Measurements from ENCODE around the gene PCDHB5. TPM values are rescaled to one million over a fixed set of nuclear protein-coding genes. Genes with fewer than 3 reads are reported as not detected.
A peak's percentile ranks its signal among the peaks of the same experiment; 100 is the strongest.

Gene PCDHB5
- total and polyA plus RNA-seq, 9 of the 15 experiments (the other 6 are each of a cell fraction or from before 2014, with no cell fraction given) = not detected

DNA sequence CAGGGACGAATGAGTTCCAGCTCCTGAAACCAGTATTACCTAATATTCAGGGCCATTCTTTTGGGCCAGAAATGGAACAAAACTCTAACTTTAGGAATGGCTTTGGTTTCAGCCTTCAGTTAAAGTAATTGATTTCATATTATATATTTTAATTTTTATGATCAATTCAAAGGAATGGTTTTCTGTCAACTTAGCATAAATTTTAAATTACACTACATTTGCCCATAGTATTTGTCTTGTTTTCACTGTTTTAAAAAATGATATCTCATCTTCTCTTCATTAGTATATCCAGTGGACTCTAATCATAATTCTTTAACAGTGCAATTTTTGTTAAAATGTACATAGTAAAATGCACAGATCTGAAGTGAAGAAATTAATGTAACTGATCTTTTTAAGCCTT is 45.3 kb downstream of the PCDHB5 start:
- H3K79me2 ChIP-seq (ENCODE audit: control insufficient read depth, insufficient read depth, low read length) = no peaks in the 10 kb centered on the region
- no peak overlapping the region for H2AFZ ChIP-seq (ENCODE audit: low read depth, low read length)
- BruUV-seq (replicated peaks) = no TSS peak
- no peaks in the 10 kb centered on the region for H4K20me1 ChIP-seq (replicated peaks; ENCODE audit: control insufficient read depth, insufficient read depth, low read length)
- ChIA-PET POLR2A (no interaction called here), CTCF (ENCODE audit: low intra/inter-chr PET ratio) (no interaction called here)
- in situ Hi-C loops (cut with MboI) = no loop called here
- no peak overlapping the region for H3K9ac ChIP-seq (ENCODE audit: insufficient read depth in 1 of 2, low read depth in 2 of 2, low read length in 2 of 2)
- no peak overlapping the region for H3K27ac ChIP-seq (ENCODE audit: extremely low read depth, low read depth, low read length)
- no peaks in the 10 kb centered on the region for H3K36me3 ChIP-seq (ENCODE audit: control insufficient read depth, insufficient read depth, low read length)
- no peak overlapping the region for H3K4me3 ChIP-seq
- no peaks in the 10 kb centered on the region for H3K4me1 ChIP-seq (replicated peaks in 1 of 2; ENCODE audit: control insufficient read depth in 2 of 2, insufficient read depth in 2 of 2, low read length in 2 of 2)
- TF ChIP-seq ZNF224 (CRISPR knock-in tag; IDR thresholded peaks at IDR 0.05) = no peak
- no peak for TF ChIP-seq ZFP36 (IDR thresholded peaks at IDR 0.05; ENCODE audit: low read depth, low read length, partially characterized antibody)
- no peak for TF ChIP-seq ZNF23 (CRISPR knock-in tag; IDR thresholded peaks at IDR 0.05)
- no peak for TF ChIP-seq SMARCE1 (IDR thresholded peaks at IDR 0.05)
- no peak for TF ChIP-seq CBX8 (IDR thresholded peaks at IDR 0.05; ENCODE audit: borderline replicate concordance, extremely low read depth, low read depth, low read length, poor library complexity, severe bottlenecking)
- no peak for TF ChIP-seq HOXB6 (CRISPR knock-in tag; IDR thresholded peaks at IDR 0.05; ENCODE audit: borderline replicate concordance)
- TF ChIP-seq NFIC (IDR thresholded peaks at IDR 0.05) = no peak
- TF ChIP-seq ZNF316 (IDR thresholded peaks at IDR 0.05) = peak; percentile 78
- TF ChIP-seq EP400 (IDR thresholded peaks at IDR 0.05) = no peak
- 0 out of 2 replicates have a peak, but pooled peaks have one; percentile 3 for TF ChIP-seq MAFF (IDR thresholded peaks at IDR 0.05; ENCODE audit: low read length)
- TF ChIP-seq, protein P1, sequence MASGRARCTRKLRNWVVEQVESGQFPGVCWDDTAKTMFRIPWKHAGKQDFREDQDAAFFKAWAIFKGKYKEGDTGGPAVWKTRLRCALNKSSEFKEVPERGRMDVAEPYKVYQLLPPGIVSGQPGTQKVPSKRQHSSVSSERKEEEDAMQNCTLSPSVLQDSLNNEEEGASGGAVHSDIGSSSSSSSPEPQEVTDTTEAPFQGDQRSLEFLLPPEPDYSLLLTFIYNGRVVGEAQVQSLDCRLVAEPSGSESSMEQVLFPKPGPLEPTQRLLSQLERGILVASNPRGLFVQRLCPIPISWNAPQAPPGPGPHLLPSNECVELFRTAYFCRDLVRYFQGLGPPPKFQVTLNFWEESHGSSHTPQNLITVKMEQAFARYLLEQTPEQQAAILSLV (tag; IDR thresholded peaks at IDR 0.05) = no peak
- peak; percentile 38; the same call in 1 of the 2 replicates for TF ChIP-seq C11orf30 (IDR thresholded peaks at IDR 0.05; ENCODE audit: low read depth)
- whole genome bisulfite sequencing (ENCODE audit: insufficient coverage, low coverage, missing lambda C conversion rate) = 0% methylated on average over 1 of the region's 1 CpG
- H3K27me3 ChIP-seq (ENCODE audit: control insufficient read depth in 2 of 2, insufficient read depth in 2 of 2, low read length in 2 of 2) = peaks cover 5 to 14% of the 10 kb centered on the region in 2 experiments; a peak in 1 of 5 replicates
- no peaks in the 10 kb centered on the region for H3K9me1 ChIP-seq (ENCODE audit: control insufficient read depth, insufficient read depth, low read length)
- DNase-seq (ENCODE audit: extremely low read depth in 1 of 4, low spot score in 3 of 4) (no peak), FAIRE-seq (no peak), ATAC-seq (no peak)
- intact Hi-C loops (cut with micrococcal nuclease) = no loop called here
- no peak overlapping the region for H3K4me2 ChIP-seq (ENCODE audit: insufficient read depth, low read length)
- H3K9me3 ChIP-seq (replicated peaks; ENCODE audit: control insufficient read depth, insufficient read depth, low read depth, low read length) = no peaks in the 10 kb centered on the region
